Thyroid gland (tissue), 4 donors: Measurements from ENCODE around the gene NUAK2. TPM values are rescaled to one million over a fixed set of nuclear protein-coding genes. Genes with fewer than 3 reads are reported as not detected.

Experiments
- DNase-seq, 2 donors: peaks; one replicate each; pipeline ENCODE4 v3.0.0-alpha.2; 2019
- H3K27ac ChIP-seq, 3 donors: fragments of 200-600 bp; sonication (generic); 1 replicate in 2 of 3; 2 replicates in 1 of 3; pipeline ENCODE4 v1.5.1; 2016 to 2019; ENCODE audit warnings: mild to moderate bottlenecking in 1 of 3, moderate library complexity in 1 of 3
- H3K27me3 ChIP-seq: fragments of 200-600 bp; sonication (generic); one replicate; pipeline ENCODE4 v1.5.1; 2019
- H3K36me3 ChIP-seq, 2 donors: fragments of 200-600 bp; sonication (generic); one replicate each; pipeline ENCODE4 v1.5.1; 2016 to 2019
- H3K4me1 ChIP-seq, 2 donors: fragments of 200-600 bp; sonication (generic); one replicate each; pipeline ENCODE4 v1.5.1; 2017 to 2019
- H3K4me3 ChIP-seq, 3 donors: fragments of 200-600 bp; sonication (generic); replicated peaks in 1 of 3; 1 replicate in 2 of 3; 2 replicates in 1 of 3; pipeline ENCODE4 v1.5.1; 2016; ENCODE audit warnings: mild to moderate bottlenecking in 1 of 3
- H3K9me3 ChIP-seq: fragments of 200-600 bp; sonication (generic); one replicate; pipeline ENCODE4 v1.5.1; 2017
- CTCF ChIP-seq, 6 experiments: fragments of 200-600 bp in 3 of 6; fragments of 450-650 bp in 3 of 6; sonication (generic) in 3 of 6; IDR thresholded peaks; one replicate each; pipeline ENCODE4 v1.5.1; 2016 to 2019; ENCODE audit warnings: antibody characterized with exemption in 6 of 6, mild to moderate bottlenecking in 2 of 6, inconsistent platforms in 1 of 6, moderate library complexity in 1 of 6
- POLR2A ChIP-seq, 2 donors: fragments of 450-650 bp; IDR thresholded peaks; one replicate each; pipeline ENCODE4 v1.6.1; 2017; ENCODE audit warnings: antibody characterized with exemption in 2 of 2, mild to moderate bottlenecking in 2 of 2, moderate library complexity in 1 of 2
- WGBS, 2 donors: methylation state at CpG; one replicate each; pipeline ENCODE4 v1.1.5; 2017; 5-methylcytosine and 5-hydroxymethylcytosine counted together
- intact Hi-C: fragments of 100-400 bp; cut with DNase I; formaldehyde crosslinking; loops from one replicate; pipeline ENCODE4 v1.15.1; 2023
- total RNA-seq, 4 donors: library from RNA; depleted of rRNA; stranded (reverse); fragments of >200 nt; gene quantifications; one replicate each; pipeline ENCODE4 v1.2.3, GENCODE V29; 2016

NUAK2 gene
- total RNA-seq, 4 donors from 2014 or later: 16.8 to 41.0 (median 26.8) TPM

DNA sequence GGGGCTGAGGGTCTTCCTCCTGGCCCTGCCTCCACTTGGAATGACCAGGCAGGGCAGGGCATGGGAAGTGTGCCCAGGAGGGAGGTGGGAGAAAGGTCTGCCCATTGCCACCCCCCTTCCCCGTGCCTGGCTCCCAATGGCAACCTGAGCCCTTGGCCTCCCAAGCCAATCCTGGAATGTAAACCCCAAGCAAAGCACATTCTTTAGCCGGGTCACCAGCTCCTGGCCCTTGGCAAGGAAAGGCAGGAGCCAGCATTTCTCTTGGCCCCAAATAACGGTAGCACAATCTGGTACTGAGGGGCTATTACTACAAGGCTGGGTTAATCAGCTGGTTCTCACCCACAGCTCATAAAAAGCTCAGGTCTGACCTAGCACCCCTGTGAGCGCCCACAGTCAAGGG, 6.9 kb upstream of the NUAK2 start:
- intact Hi-C loops: no loop called here
- DNase-seq: peak; percentile 68 to 85
- WGBS, 2 donors: 40 to 80% methylated on average over 2 to 4 of the region's 4 CpGs
- Histone ChIP-seq H3K9me3 (no peaks in the 10 kb centered on the region), H3K36me3 (no peaks in the 10 kb centered on the region), H3K27ac (peak overlapping the region in 2 of 3 donors; percentile 47 to 54), H3K4me3 (no peak overlapping the region), H3K27me3 (no peaks in the 10 kb centered on the region), H3K4me1 (peaks cover 5 to 34% of the 10 kb centered on the region in 2 donors)
- TF ChIP-seq CTCF (IDR thresholded peaks at IDR 0.05): no peak
- no peak for TF ChIP-seq POLR2A (IDR thresholded peaks at IDR 0.05)

GRCh38 chr1:205326812-205327466, 5.4 kb upstream of the NUAK2 start:
- intact Hi-C loops: no loop called here
- H3K4me1 ChIP-seq: peaks cover 8 to 34% of the 10 kb centered on the region in 2 donors
- no peaks in the 10 kb centered on the region for H3K27me3 ChIP-seq
- no peak overlapping the region for H3K4me3 ChIP-seq
- H3K36me3 ChIP-seq: no peaks in the 10 kb centered on the region
- H3K27ac ChIP-seq: no peak overlapping the region
- DNase-seq: no peak
- no peaks in the 10 kb centered on the region for H3K9me3 ChIP-seq
- 67 to 82% methylated on average over 11 of the region's 11 CpGs for WGBS, 2 donors
- TF ChIP-seq CTCF (IDR thresholded peaks at IDR 0.05) (no peak), POLR2A (IDR thresholded peaks at IDR 0.05) (no peak)

DNA sequence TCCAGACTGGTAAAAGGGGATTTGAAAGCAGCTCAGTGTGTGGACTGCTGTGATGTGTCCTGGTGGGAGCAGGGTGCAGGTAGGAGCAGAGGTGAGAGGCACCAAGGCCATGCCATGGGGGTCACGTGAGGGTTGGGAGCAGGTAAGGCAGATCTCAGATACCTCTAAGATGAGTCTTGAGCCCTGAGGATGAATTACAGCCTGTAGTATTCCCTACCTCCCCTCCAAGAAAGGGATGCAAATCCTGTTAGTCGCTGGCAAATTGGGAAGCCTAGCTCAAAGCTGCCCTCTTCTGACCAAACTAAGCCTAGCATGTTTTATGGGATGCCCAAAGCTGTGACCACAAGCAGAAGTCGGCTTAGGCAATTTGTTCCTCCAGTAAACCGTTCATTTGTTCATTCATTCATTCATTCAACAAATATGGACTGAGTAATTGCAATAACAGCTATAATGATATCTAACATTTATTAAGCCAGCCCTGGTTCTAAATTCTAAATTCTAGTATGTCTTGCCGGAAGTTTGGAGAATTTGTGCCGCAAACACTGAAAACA, 3.9 kb upstream of the NUAK2 start:
- H3K4me1 ChIP-seq: peaks cover 9 to 36% of the 10 kb centered on the region in 2 donors
- TF ChIP-seq POLR2A (IDR thresholded peaks at IDR 0.05) (no peak), CTCF (IDR thresholded peaks at IDR 0.05) (peak; percentile 49 to 86 (median 80))
- H3K36me3 ChIP-seq: no peaks in the 10 kb centered on the region
- no peaks in the 10 kb centered on the region for H3K27me3 ChIP-seq
- peak; percentile 65 to 66 for DNase-seq
- no peak overlapping the region for H3K4me3 ChIP-seq
- 35 to 38% methylated on average over 6 of the region's 6 CpGs for WGBS, 2 donors
- no peaks in the 10 kb centered on the region for H3K9me3 ChIP-seq
- H3K27ac ChIP-seq: no peak overlapping the region
- intact Hi-C loops: no loop called here

GRCh38 chr1:205324781-205325180, 3.2 kb upstream of the NUAK2 start:
- DNase-seq: peak in 1 of 2 donors; percentile 19
- peaks cover 6 to 33% of the 10 kb centered on the region in 2 donors for H3K4me1 ChIP-seq
- intact Hi-C loops: no loop called here
- TF ChIP-seq CTCF (IDR thresholded peaks at IDR 0.05): no peak
- TF ChIP-seq POLR2A (IDR thresholded peaks at IDR 0.05): no peak
- no peak overlapping the region for H3K27ac ChIP-seq
- no peaks in the 10 kb centered on the region for H3K9me3 ChIP-seq
- WGBS, 2 donors: 47 to 80% methylated on average over 6 of the region's 6 CpGs
- H3K27me3 ChIP-seq: no peaks in the 10 kb centered on the region
- no peaks in the 10 kb centered on the region for H3K36me3 ChIP-seq
- H3K4me3 ChIP-seq: no peak overlapping the region

GRCh38 chr1:205323794-205324193, 2.2 kb upstream of the NUAK2 start:
- intact Hi-C loops: loop anchor here (2.0 kb wide), 1 partner anchor 51 kb away; no protein-coding TSS in a partner anchor
- Histone ChIP-seq H3K4me1 (peaks cover 10 to 33% of the 10 kb centered on the region in 2 donors), H3K36me3 (no peaks in the 10 kb centered on the region), H3K9me3 (no peaks in the 10 kb centered on the region), H3K27ac (no peak overlapping the region), H3K27me3 (no peaks in the 10 kb centered on the region), H3K4me3 (no peak overlapping the region)
- TF ChIP-seq POLR2A (IDR thresholded peaks at IDR 0.05): no peak
- TF ChIP-seq CTCF (IDR thresholded peaks at IDR 0.05): no peak
- WGBS, 2 donors: 92 to 95% methylated on average over 6 of the region's 6 CpGs
- no peak for DNase-seq
